ENCODE results near the gene PRKACA.
"Not testable (repeated sequence)": the region's sequence is repeated elsewhere in the genome, so short reads cannot be mapped to it uniquely, and the experiment has no call there.

Gene PRKACA

GRCh38 chr19:14042659-14043608 lies 74.6 kb downstream of the PRKACA start:
- DNase-seq: not testable (repeated sequence)
